Measurements from ENCODE around the gene LDLR.
A peak's percentile ranks its signal among the peaks of the same experiment; 100 is the strongest.

Gene LDLR

GRCh38 chr19:11152318-11153062 lies 63.2 kb downstream of the LDLR start:
- TF ChIP-seq EZH2phosphoT487 (IDR thresholded peaks at IDR 0.05; ENCODE audit: borderline replicate concordance) = no peak
- no peak for TF ChIP-seq CTCF (conservative IDR thresholded peaks at IDR 0.05; ENCODE audit: low read length)
- H3K36me3 ChIP-seq (ENCODE audit: insufficient read depth, low read length) = peaks cover 3% of the 10 kb centered on the region; the same call in 1 of the 2 replicates
- H3K4me3 ChIP-seq (ENCODE audit: low read length, poor library complexity, severe bottlenecking) = peak overlapping the region; percentile 46
- H3F3A ChIP-seq (ENCODE audit: low read depth) = no peaks in the 10 kb centered on the region
- peaks cover 24% of the 10 kb centered on the region for H3K4me1 ChIP-seq (ENCODE audit: insufficient read depth, low read length, poor library complexity, severe bottlenecking)
- H3K9ac ChIP-seq (ENCODE audit: low read depth, low read length, poor library complexity, severe bottlenecking) = peak overlapping the region; percentile 100
- peaks cover 55% of the 10 kb centered on the region for H3K79me2 ChIP-seq (ENCODE audit: insufficient read depth, low read length)
- H4K20me1 ChIP-seq (ENCODE audit: insufficient read depth, low read length, poor library complexity, severe bottlenecking) = no peaks in the 10 kb centered on the region
- H3K27me3 ChIP-seq (ENCODE audit: insufficient read depth, low read length, poor library complexity, severe bottlenecking) = peaks cover 4% of the 10 kb centered on the region
- no peaks in the 10 kb centered on the region for H3K9me3 ChIP-seq (ENCODE audit: insufficient read depth, low read depth, low read length)
- H2AFZ ChIP-seq (ENCODE audit: low read length) = no peak overlapping the region
- no peaks in the 10 kb centered on the region for H3K9me2 ChIP-seq (replicated peaks; ENCODE audit: low read depth, low read length)
- H3K4me2 ChIP-seq (ENCODE audit: low read depth, low read length, poor library complexity, severe bottlenecking) = peak overlapping the region; percentile 52

- no peaks in the 10 kb centered on the region for H3K9me2 ChIP-seq (replicated peaks; ENCODE audit: low read depth, low read length)
- H3K79me2 ChIP-seq (ENCODE audit: insufficient read depth, low read length) = peaks cover 51% of the 10 kb centered on the region
- no peak overlapping the region for H2AFZ ChIP-seq (ENCODE audit: low read length)
- no peak for TF ChIP-seq CTCF (conservative IDR thresholded peaks at IDR 0.05; ENCODE audit: low read length)
- no peak for TF ChIP-seq EZH2phosphoT487 (IDR thresholded peaks at IDR 0.05; ENCODE audit: borderline replicate concordance)
- no peaks in the 10 kb centered on the region for H3F3A ChIP-seq (ENCODE audit: low read depth)
- H3K4me3 ChIP-seq (ENCODE audit: low read length, poor library complexity, severe bottlenecking) = peak overlapping the region; percentile 100
- peaks cover 24% of the 10 kb centered on the region for H3K4me1 ChIP-seq (ENCODE audit: insufficient read depth, low read length, poor library complexity, severe bottlenecking)
- peak overlapping the region; percentile 100 for H3K9ac ChIP-seq (ENCODE audit: low read depth, low read length, poor library complexity, severe bottlenecking)
- no peaks in the 10 kb centered on the region for H3K36me3 ChIP-seq (ENCODE audit: insufficient read depth, low read length)
- peaks cover 4% of the 10 kb centered on the region for H3K27me3 ChIP-seq (ENCODE audit: insufficient read depth, low read length, poor library complexity, severe bottlenecking)
- H3K4me2 ChIP-seq (ENCODE audit: low read depth, low read length, poor library complexity, severe bottlenecking) = peak overlapping the region; percentile 94
- H3K9me3 ChIP-seq (ENCODE audit: insufficient read depth, low read depth, low read length) = no peaks in the 10 kb centered on the region
- no peaks in the 10 kb centered on the region for H4K20me1 ChIP-seq (ENCODE audit: insufficient read depth, low read length, poor library complexity, severe bottlenecking)
These were observed 65.4 kb downstream of the LDLR start for GRCh38 chr19:11154683-11155047.

- no peaks in the 10 kb centered on the region for H3K36me3 ChIP-seq (ENCODE audit: insufficient read depth, low read length)
- H3K9ac ChIP-seq (ENCODE audit: low read depth, low read length, poor library complexity, severe bottlenecking) = peak within 1 kb of the TSS; percentile 100
- peaks cover 24% of the 10 kb centered on the region for H3K4me1 ChIP-seq (ENCODE audit: insufficient read depth, low read length, poor library complexity, severe bottlenecking)
- H3K27me3 ChIP-seq (ENCODE audit: insufficient read depth, low read length, poor library complexity, severe bottlenecking) = peaks cover 4% of the 10 kb centered on the region
- H3K79me2 ChIP-seq (ENCODE audit: insufficient read depth, low read length) = peaks cover 46% of the 10 kb centered on the region
- peak within 1 kb of the TSS; percentile 94 for H3K4me2 ChIP-seq (ENCODE audit: low read depth, low read length, poor library complexity, severe bottlenecking)
- no peaks in the 10 kb centered on the region for H3K9me2 ChIP-seq (replicated peaks; ENCODE audit: low read depth, low read length)
- H3K9me3 ChIP-seq (ENCODE audit: insufficient read depth, low read depth, low read length) = no peaks in the 10 kb centered on the region
- TF ChIP-seq EZH2phosphoT487 (IDR thresholded peaks at IDR 0.05; ENCODE audit: borderline replicate concordance) = no peak
- peak; percentile 11; the same call in 1 of the 2 replicates for TF ChIP-seq CTCF (conservative IDR thresholded peaks at IDR 0.05; ENCODE audit: low read length)
- H3K4me3 ChIP-seq (ENCODE audit: low read length, poor library complexity, severe bottlenecking) = peak within 1 kb of the TSS; percentile 100
- H2AFZ ChIP-seq (ENCODE audit: low read length) = peak within 1 kb of the TSS; percentile 84
- H4K20me1 ChIP-seq (ENCODE audit: insufficient read depth, low read length, poor library complexity, severe bottlenecking) = no peaks in the 10 kb centered on the region
- H3F3A ChIP-seq (ENCODE audit: low read depth) = no peaks in the 10 kb centered on the region
These were observed 66.3 kb downstream of the LDLR start, which contains the start of gene SPC24 for GRCh38 chr19:11155373-11156120. Gene SPC24 (minus strand): TSS chr19:11155782. CDS start chr19:11155776, 6 bp downstream.
